Activated CD8-positive, alpha-beta memory T cell treated with anti-CD3 and anti-CD28 coated beads for 48 hours (primary cell): ENCODE results near the gene TCTA.
A peak's percentile ranks its signal among the peaks of the same experiment; 100 is the strongest.

Experiments used
- DNase-seq, 3 experiments: peaks; one replicate each; pipeline ENCODE4 v3.0.0-alpha.2; 2020; ENCODE audit warnings: low read depth in 2 of 3, low spot score in 2 of 3

Gene TCTA

GRCh38 chr3:49410066-49410845, 2.0 kb upstream of the TCTA start:
- no peak for DNase-seq

GRCh38 chr3:49410846-49411534, 1.2 kb upstream of the TCTA start:
- DNase-seq = no peak

- peak in 2 of 3 experiments; percentile 20 to 42 for DNase-seq
Observed at GRCh38 chr3:49411535-49411967, 672 bp upstream of the TCTA start.

DNA sequence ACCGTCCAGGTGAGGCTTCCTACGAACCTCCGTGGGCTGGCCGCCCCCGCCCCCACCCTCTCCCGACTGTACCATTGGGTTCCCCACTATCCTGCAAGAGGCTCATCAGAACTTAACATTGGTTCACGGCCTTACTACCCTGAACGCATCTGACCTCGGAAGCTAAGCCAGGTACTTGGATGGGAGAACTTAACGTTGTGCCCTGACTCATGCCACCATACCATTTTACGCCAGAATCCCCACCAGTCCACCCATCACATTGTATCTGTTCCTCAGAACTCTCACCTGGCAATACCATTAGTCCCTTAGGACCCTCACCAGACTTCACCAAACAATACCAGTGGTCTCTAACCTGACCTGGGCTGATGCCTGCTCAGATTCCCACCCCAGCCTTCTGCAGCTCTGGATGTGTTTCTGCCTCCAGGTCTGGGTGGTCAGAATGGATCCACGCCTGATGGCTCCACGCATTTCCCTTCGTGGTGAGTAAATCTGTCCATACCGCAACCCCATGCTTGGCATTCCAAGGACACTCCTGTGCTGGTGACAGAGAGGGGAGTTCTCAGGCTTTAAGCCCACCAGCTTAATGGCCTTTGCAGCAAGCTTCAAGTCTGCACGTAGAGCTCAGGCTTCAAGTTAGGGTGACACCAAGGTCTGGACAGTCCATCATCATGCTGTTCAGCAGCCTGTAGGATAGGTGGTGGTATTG, 562 bp downstream of the TCTA start:
- DNase-seq = no peak

GRCh38 chr3:49413338-49413734, 1.1 kb downstream of the TCTA start:
- DNase-seq = no peak

DNA sequence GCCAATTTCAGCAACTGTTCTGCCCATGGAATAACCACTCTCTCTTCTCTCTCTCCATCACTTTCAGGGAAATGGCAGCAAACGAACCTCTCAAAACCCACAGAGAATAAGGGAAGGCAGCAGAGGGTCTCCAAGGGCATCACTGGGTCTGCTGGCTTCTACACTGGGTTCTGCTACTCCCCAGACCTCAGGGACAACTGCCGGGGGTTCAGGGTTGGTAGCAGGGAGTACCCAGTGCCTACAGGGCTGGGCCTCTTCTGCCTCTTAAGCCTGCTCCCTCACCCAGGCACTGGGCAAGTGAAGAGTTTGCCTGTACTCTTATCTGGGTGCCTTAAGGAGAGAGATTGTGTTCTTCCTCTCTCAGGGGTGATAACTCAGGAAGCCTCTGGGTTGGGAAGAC, 2.5 kb downstream of the TCTA start:
- no peak for DNase-seq

DNA sequence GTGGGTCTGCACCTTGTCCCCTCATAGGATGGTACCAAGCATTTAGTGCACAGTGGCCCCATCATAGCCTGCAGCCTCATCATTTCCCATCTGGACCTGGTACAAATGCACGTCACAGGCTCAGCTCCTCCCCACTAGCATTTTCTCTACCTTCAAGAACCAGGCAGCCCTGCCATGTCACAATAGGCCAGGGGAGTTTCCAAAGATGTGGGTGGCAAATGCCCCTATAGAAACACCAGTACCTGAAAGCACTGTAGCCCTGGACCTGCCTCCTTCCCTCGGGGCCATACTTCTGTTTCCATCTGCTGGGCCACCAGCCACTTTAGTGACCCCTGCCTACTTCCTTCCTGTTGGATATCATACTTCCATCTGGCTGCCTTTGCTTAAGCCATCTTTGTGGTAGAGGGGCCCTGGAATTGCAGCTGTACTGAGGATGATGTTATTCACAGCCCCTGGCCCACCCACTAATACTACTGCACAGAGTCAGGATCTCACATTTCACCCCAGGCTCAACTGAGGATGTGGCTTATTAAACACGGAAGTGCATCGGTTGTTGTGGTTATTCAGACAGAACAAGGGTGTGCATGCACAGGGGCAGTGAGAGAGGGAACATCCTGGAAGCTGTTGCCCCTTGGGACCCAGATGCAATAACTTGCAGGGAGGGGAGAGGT, 3.8 kb downstream of the TCTA start:
- DNase-seq = peak in 2 of 3 experiments; percentile 29 to 41

- DNase-seq = no peak
Observed at GRCh38 chr3:49416867-49417266, 4.6 kb downstream of the TCTA start.

GRCh38 chr3:49417516-49418120, 5.4 kb downstream of the TCTA start:
- DNase-seq = no peak

GRCh38 chr3:49421890-49422378, 9.7 kb downstream of the TCTA start:
- DNase-seq = no peak

GRCh38 chr3:49422379-49423248, 10.4 kb downstream of the TCTA start, which contains the start of gene AMT:
Gene AMT (minus strand): TSS chr3:49422473. CDS start chr3:49422450, 23 bp downstream.
- DNase-seq = no peak

- DNase-seq = no peak
Observed at GRCh38 chr3:49424816-49425215, 12.6 kb downstream of the TCTA start.

- no peak for DNase-seq
Observed at GRCh38 chr3:49427586-49427985, 15.4 kb downstream of the TCTA start.

DNA sequence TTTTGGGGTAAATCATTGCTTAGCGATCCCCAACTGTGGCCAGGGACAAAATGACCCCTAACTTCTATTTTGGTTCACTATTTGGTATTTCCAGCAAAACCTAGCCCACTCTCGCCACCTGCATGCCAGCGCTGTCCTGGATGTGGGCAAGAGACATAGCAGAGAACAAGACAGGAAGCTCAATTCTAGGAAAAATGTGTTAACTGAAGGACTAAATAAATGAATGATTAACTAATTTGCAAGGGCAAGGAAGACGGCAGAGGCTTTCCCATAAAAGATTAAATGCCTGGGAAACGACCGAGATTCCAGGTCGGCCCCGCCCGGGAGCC, 16.5 kb downstream of the TCTA start:
- no peak for DNase-seq

DNA sequence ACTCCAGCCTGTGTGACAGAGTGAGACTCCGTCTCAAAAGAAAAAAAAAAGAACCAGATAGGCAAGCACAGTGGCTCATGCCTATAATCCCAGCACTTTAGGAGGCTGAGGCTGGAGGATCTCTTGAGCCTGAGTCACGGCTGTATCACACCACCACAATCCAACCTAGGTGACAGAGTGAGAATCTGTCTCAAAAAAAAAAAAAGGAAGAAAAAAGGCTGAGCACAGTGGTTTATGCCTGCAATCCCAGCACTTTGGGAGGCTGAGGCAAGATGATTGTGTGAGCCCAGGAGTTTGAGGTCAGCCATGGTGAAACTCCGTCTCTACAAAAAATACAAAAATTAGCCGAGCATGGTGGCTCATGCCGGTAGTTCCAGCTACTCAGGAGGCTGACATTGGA, 22.5 kb downstream of the TCTA start:
- no peak for DNase-seq

DNA sequence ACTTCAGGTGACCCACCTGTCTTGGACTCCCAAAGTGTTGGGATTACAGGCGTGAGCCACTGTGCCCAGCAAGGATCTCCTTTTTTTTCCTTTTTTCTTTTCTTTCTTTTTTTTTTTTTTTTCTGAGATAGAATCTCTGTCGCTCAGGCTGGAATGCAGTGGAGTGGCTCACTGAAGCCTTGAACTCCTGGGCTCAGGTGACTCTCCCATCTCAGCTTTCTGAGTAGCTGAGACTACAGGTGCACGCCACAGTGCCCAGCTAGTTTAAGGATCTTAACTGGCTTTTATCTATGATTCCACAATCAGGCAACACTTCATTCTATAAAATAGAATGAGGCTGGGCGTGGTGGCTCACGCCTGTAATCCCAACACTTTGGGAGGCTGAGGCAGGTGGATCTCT, 33.2 kb downstream of the TCTA start:
- no peak for DNase-seq

- DNase-seq = no peak
Observed at GRCh38 chr3:49453621-49454020, 41.4 kb downstream of the TCTA start.

- DNase-seq = no peak
Observed at GRCh38 chr3:49454458-49454857, 42.2 kb downstream of the TCTA start.

GRCh38 chr3:49454898-49455681, 42.9 kb downstream of the TCTA start:
- no peak for DNase-seq
